ENCODE results near the gene ELL3.

- TF ChIP-seq CTCF (IDR thresholded peaks at IDR 0.05) (no peak), POLR2A (IDR thresholded peaks at IDR 0.05) (no peak)
Observed at GRCh38 chr15:43779016-43779415, 2.2 kb upstream of the ELL3 start.
